Tibial nerve (tissue), 4 donors: ENCODE results near the gene RPL28. TPM values are rescaled to one million over a fixed set of nuclear protein-coding genes. Genes with fewer than 3 reads are reported as not detected.

ENCODE experiments used
- DNase-seq, 2 donors: peaks; one replicate each; pipeline ENCODE4 v3.0.0-alpha.2; 2019; ENCODE audit warnings: low spot score in 2 of 2
- H3K27ac ChIP-seq, 4 donors: fragments of 200-600 bp; sonication (generic) in 3 of 4; one replicate each; pipeline ENCODE4 v1.5.1; 2017 to 2019; ENCODE audit warnings: mild to moderate bottlenecking in 1 of 4
- H3K27me3 ChIP-seq, 2 donors: fragments of 200-600 bp; sonication (generic) in 1 of 2; one replicate each; pipeline versions ENCODE4 v1.5.1 to v1.6.0; 2017 to 2019
- H3K36me3 ChIP-seq, 3 donors: fragments of 200-600 bp; sonication (generic); one replicate each; pipeline ENCODE4 v1.5.1; 2018 to 2019
- H3K4me1 ChIP-seq, 4 donors: fragments of 200-600 bp; sonication (generic) in 3 of 4; one replicate each; pipeline ENCODE4 v1.5.1; 2017 to 2019
- H3K4me3 ChIP-seq, 4 donors: fragments of 200-600 bp; sonication (generic) in 3 of 4; one replicate each; pipeline ENCODE4 v1.5.1; 2017 to 2019; ENCODE audit warnings: mild to moderate bottlenecking in 1 of 4, moderate library complexity in 1 of 4
- H3K9me3 ChIP-seq, 4 donors: fragments of 200-600 bp; sonication (generic) in 3 of 4; one replicate each; pipeline ENCODE4 v1.5.1; 2017 to 2019
- EP300 ChIP-seq, 2 donors: sonication (generic); formaldehyde crosslinking; IDR thresholded peaks; one replicate each; pipeline ENCODE4 v1.6.1; 2017; ENCODE audit warnings: antibody characterized with exemption in 2 of 2, mild to moderate bottlenecking in 1 of 2
- POLR2A ChIP-seq, 2 donors: fragments of 450-650 bp; IDR thresholded peaks; one replicate each; pipeline ENCODE4 v1.6.1; 2017; ENCODE audit warnings: antibody characterized with exemption in 2 of 2, mild to moderate bottlenecking in 2 of 2, moderate library complexity in 2 of 2
- WGBS, 2 donors: methylation state at CpG; one replicate each; pipeline ENCODE4 v1.1.5; 2018; 5-methylcytosine and 5-hydroxymethylcytosine counted together
- total RNA-seq, 4 donors: library from RNA; depleted of rRNA; stranded (reverse); fragments of >200 nt; gene quantifications; one replicate each; pipeline ENCODE4 v1.1.0, GENCODE V29; 2016
- TF ChIP-seq, protein P1 (sequence below), 5 experiments: fragments of 200-600 bp in 3 of 5; fragments of 450-650 bp in 2 of 5; sonication (generic) in 3 of 5; IDR thresholded peaks; one replicate each; pipeline ENCODE4 v1.5.1; 2016 to 2019; ENCODE audit warnings: antibody characterized with exemption in 5 of 5, mild to moderate bottlenecking in 3 of 5, moderate library complexity in 2 of 5

RPL28 gene
- total RNA-seq, 4 donors from 2014 or later = 266 to 574 (median 354) TPM

DNA sequence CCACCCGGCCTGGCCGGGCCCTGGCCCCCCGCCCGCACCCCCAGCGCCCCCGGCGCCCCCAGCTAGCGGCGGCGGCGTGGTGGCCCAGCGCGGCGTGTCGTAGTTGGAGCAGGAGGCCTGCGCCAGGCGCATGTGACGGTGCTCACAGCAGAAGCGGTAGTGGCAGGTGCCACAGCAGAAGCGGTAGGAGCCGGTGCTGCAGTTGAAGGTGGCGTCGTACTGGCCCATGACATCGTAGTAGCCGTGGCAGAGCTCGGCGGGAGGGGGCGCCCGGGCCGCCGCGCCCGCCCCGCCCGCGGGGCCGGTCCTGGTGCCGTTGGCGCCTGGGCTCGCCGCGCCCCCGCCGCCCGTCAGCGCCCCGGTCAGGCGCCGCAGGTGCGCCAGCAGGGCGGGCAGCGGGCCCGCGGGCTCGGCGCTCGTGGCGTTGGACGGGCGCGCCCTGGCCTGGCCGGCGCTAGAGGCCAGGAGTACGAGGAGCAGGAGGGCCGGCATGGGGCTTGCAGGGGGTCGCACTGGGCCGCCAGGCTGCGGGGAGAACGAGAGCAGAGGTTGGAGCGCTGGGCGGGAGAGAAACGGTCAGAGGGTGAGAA lies 56.7 kb downstream of the RPL28 start:
- TF ChIP-seq POLR2A (IDR thresholded peaks at IDR 0.05) (no peak), EP300 (IDR thresholded peaks at IDR 0.05) (no peak)
- TF ChIP-seq, protein P1, sequence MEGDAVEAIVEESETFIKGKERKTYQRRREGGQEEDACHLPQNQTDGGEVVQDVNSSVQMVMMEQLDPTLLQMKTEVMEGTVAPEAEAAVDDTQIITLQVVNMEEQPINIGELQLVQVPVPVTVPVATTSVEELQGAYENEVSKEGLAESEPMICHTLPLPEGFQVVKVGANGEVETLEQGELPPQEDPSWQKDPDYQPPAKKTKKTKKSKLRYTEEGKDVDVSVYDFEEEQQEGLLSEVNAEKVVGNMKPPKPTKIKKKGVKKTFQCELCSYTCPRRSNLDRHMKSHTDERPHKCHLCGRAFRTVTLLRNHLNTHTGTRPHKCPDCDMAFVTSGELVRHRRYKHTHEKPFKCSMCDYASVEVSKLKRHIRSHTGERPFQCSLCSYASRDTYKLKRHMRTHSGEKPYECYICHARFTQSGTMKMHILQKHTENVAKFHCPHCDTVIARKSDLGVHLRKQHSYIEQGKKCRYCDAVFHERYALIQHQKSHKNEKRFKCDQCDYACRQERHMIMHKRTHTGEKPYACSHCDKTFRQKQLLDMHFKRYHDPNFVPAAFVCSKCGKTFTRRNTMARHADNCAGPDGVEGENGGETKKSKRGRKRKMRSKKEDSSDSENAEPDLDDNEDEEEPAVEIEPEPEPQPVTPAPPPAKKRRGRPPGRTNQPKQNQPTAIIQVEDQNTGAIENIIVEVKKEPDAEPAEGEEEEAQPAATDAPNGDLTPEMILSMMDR (IDR thresholded peaks at IDR 0.05) = no peak
- peak overlapping the region in 1 of 4 donors; percentile 66 for H3K27ac ChIP-seq
- H3K36me3 ChIP-seq = no peaks in the 10 kb centered on the region
- peaks cover 0 to 84% of the 10 kb centered on the region in 2 donors for H3K27me3 ChIP-seq
- DNase-seq = no peak
- peak overlapping the region in 1 of 4 donors; percentile 32 for H3K4me3 ChIP-seq
- WGBS, 2 donors = 0 to 5% methylated on average over 8 to 38 of the region's 72 CpGs
- no peaks in the 10 kb centered on the region for H3K9me3 ChIP-seq
- peaks cover 0 to 40% (median 15%) of the 10 kb centered on the region in 4 donors for H3K4me1 ChIP-seq

DNA sequence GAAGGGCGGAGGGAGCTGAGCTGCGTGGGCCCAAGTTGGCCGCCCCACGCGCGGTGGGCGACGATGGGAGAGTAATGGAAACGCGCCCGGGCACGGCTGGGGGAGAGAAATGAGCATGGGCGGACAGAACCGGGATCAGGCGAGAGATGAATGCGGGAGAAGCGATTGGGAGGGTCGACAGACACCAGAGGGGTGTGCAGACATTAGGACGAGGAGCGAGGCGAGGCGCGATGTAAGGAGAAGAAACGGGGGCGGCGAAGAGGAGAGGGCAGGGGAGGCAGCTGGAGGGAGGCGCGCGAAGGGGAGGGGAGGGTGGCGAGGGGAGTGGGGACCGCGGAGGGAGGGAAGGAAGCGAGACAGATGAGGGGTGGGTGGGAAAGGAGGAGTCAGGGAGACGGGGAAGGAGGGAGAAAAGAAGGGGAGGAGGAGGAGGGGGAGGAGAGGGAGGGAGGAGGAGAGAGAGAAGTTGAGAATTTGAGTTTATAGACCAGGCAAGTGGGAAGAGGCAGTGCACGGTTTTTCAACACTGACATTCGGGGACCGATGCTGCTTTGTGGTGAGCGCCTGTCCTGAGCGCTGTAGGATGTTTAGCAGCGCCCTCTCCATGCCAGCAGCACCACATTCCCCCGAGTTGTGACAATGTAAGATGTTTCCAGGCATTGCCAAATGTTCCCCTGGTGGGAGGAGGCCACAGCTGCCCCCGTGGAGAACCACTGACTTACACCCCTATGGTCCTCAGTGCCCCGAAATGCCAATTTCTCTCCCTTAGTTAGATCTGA lies 57.5 kb downstream of the RPL28 start, which contains the start of gene SHISA7:
SHISA7 (minus strand) TSS at position 256 of the 779 bp plus-strand sequence. CDS start 437 bp downstream, outside the sequence.
- Histone ChIP-seq H3K36me3 (no peaks in the 10 kb centered on the region), H3K4me1 (peaks cover 0 to 38% (median 15%) of the 10 kb centered on the region in 4 donors), H3K9me3 (no peaks in the 10 kb centered on the region), H3K4me3 (peak within 1 kb of the TSS in 1 of 4 donors; percentile 32), H3K27me3 (peaks cover 0 to 77% of the 10 kb centered on the region in 2 donors), H3K27ac (peak within 1 kb of the TSS in 1 of 4 donors; percentile 66)
- TF ChIP-seq, protein P1 (IDR thresholded peaks at IDR 0.05) = no peak
- no peak for TF ChIP-seq EP300 (IDR thresholded peaks at IDR 0.05)
- no peak for TF ChIP-seq POLR2A (IDR thresholded peaks at IDR 0.05)
- DNase-seq = no peak
- WGBS, 2 donors = 2% methylated on average over 43 of the region's 43 CpGs

DNA sequence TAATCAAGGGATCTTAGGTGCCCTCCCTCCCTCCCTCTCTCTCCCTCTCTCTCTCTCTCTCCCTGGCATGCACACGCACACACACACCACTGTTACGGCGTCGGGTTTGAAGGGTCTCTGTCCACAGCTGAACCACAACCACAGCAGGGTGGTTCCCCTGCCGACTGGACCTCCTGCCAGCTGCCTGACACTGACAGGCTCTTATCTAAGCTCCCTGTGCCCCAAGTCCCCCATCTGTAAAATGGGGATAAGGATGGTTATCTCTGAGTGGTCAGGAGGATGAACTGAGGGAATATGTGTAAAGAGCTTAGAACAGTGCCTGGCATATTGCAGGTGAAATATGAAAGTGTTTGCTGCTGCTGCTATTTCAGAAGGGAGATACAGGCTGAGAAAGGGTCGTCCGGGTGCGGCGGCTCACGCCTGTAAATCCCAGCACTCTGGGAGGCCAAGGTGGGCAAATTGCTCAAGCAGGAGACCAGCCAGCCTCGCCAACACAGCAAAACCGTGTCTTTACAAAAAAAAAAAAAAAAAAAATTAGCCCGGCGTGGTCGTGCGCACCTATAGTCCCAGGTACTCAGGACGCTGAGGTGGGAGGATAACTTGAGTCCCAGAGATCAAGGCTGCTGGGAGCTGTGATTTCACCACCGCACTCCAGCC lies 58.2 kb downstream of the RPL28 start:
- Histone ChIP-seq H3K27me3 (peaks cover 0 to 70% of the 10 kb centered on the region in 2 donors), H3K4me1 (peaks cover 0 to 38% (median 15%) of the 10 kb centered on the region in 4 donors)
- 31 to 35% methylated on average over 18 of the region's 18 CpGs for WGBS, 2 donors

DNA sequence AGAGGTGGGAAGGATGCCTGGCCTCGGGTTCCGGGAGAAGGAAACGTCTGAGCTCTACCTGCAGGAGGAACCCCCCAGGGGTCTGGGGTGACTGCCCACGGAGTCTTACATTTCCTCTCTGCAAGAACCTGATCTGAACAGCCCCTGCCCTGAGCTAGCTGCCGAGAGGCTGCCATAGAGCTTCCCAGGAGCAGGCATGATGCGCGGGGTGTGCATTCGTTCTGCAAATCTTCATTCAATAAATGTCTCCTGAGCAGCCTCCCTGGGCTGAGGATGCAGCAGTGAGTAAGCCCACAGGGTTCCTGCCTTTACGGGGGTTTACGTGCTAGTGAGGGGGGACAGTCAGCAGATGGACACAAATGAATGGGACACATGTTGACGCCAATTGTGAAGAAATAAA lies 58.9 kb downstream of the RPL28 start:
- peaks cover 0 to 70% of the 10 kb centered on the region in 2 donors for H3K27me3 ChIP-seq
- no peak for DNase-seq

More for the DNA sequence above, 58.2 kb downstream of the RPL28 start:
- no peaks in the 10 kb centered on the region for H3K36me3 ChIP-seq
- no peak for DNase-seq
- peak overlapping the region in 1 of 4 donors; percentile 66 for H3K27ac ChIP-seq
- H3K4me3 ChIP-seq = no peak overlapping the region
- TF ChIP-seq, protein P1 (IDR thresholded peaks at IDR 0.05) = no peak
- no peak for TF ChIP-seq POLR2A (IDR thresholded peaks at IDR 0.05)
- TF ChIP-seq EP300 (IDR thresholded peaks at IDR 0.05) = no peak
- no peaks in the 10 kb centered on the region for H3K9me3 ChIP-seq

More for the DNA sequence above, 58.9 kb downstream of the RPL28 start:
- Histone ChIP-seq H3K27ac (no peak overlapping the region), H3K9me3 (no peaks in the 10 kb centered on the region), H3K4me3 (no peak overlapping the region), H3K4me1 (peaks cover 0 to 38% (median 15%) of the 10 kb centered on the region in 4 donors), H3K36me3 (no peaks in the 10 kb centered on the region)
- WGBS, 2 donors = 43 to 51% methylated on average over 10 to 11 of the region's 11 CpGs
- TF ChIP-seq POLR2A (IDR thresholded peaks at IDR 0.05) = no peak
- no peak for TF ChIP-seq EP300 (IDR thresholded peaks at IDR 0.05)
- TF ChIP-seq, protein P1 (IDR thresholded peaks at IDR 0.05) = no peak
